Hepatic stellate cell (primary cell): ENCODE results near the gene SCAPER.
A peak's percentile ranks its signal among the peaks of the same experiment; 100 is the strongest.
"Not testable (repeated sequence)": the region's sequence is repeated elsewhere in the genome, so short reads cannot be mapped to it uniquely, and the experiment has no call there.

Experiments
- DNase-seq: peaks from one replicate; pipeline ENCODE4 v3.0.0; 2011; ENCODE audit warnings: low spot score

Gene SCAPER

GRCh38 chr15:76850367-76850766, 54.8 kb downstream of the SCAPER start:
- DNase-seq, result not testable (repeated sequence)

GRCh38 chr15:76846782-76847181, 58.4 kb downstream of the SCAPER start:
- no peak for DNase-seq

DNA sequence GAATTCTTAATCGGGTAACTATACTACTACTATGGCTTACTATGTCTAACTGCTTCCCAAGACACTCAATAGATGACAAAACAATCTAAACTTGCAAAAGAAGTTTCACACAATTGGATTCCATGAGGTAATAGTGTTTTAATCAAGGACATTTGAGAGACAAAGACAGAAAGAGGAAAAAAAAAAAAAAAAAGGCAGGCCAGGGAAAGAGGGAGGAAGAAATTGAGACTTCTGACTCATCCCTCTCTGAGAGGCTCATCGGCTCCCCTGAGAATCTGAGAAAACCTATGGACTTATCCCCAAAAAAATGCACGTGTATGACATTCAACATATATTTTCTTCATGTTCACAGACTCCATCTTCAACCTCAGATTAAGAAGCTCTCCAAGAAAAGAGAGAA, 61.0 kb downstream of the SCAPER start:
- DNase-seq, result no peak

- no peak for DNase-seq
Measured at GRCh38 chr15:76843269-76843668, 61.9 kb downstream of the SCAPER start.

GRCh38 chr15:76840830-76841460, 64.2 kb downstream of the SCAPER start:
- peak; percentile 4 for DNase-seq

- no peak for DNase-seq
Measured at GRCh38 chr15:76839173-76839572, 66.0 kb downstream of the SCAPER start.

GRCh38 chr15:76837474-76837873, 67.7 kb downstream of the SCAPER start:
- no peak for DNase-seq

DNA sequence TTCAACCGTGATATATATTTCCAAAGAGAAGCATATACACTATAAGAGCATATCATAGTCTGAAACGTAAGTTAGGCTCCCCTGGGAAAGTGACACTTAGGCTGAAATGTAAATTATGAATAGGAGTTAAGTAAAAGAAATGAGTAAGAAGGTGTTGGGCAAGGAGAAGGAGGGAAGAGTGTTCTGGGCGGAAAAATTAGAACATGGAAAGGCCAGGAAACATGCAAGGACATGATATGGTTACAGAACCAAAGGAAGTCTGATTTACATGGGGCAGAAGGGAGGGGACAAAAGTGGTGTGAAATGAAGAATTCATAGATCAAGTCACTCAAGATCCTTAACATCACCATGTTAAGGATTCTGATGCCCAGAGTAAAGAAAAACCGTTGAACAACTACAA, 75.2 kb downstream of the SCAPER start:
- DNase-seq, result no peak

DNA sequence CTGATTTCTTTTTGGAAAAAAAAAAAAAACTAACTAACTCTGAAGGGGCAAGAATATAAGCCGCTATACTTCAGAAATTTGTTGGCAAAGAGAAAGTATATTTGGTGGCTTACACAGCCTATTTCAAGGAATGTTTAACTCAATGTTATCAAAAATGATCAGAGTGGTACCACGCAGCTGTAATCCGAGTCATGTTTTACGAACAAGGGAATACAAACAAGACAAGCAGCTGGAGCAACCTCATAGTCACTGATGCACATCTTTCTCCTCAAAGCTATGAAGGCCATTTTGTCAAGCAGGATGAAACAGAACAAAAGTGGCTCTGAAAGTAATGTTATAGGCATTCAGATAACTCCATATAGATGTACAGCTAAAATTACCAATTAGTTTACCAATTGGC, 81.2 kb downstream of the SCAPER start:
- DNase-seq, result no peak

DNA sequence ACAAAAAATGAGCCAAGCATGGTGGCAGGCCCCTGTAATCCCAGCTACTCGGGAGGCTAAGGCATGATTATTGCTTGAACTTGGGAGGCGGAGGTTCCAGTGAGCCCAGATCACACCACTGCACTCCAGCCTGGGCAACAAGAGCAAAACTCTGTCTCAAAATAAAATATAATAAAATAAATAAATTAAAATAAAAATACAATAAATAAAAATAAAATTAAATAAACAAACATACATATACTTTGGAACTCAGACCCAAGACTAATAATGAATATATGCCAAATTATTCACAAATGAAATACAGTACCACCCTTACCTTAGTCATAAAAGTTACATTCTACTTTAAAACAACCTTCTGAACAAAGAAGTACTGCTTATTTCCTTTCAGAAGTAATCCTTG, 81.8 kb downstream of the SCAPER start:
- no peak for DNase-seq

- DNase-seq, result not testable (repeated sequence)
Measured at GRCh38 chr15:76818926-76819325, 86.2 kb downstream of the SCAPER start.

DNA sequence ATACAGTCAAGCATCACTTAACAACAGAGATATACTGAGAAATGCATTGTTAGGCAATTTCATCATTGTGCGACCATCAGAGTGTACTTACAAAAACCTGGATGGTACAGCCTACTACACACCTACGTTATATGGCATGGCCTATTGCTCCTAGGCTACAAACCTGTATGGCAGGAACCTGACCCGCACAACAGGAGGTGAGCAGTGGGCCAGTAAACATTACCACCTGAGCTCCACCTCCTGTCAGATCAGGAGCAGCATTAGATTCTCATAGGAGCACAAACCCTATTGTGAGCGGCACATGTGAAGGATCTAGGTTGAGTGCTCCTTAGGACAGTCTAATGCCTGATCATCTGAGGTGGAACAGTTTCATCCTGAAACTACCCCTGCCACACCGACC, 89.7 kb downstream of the SCAPER start:
- no peak for DNase-seq

DNA sequence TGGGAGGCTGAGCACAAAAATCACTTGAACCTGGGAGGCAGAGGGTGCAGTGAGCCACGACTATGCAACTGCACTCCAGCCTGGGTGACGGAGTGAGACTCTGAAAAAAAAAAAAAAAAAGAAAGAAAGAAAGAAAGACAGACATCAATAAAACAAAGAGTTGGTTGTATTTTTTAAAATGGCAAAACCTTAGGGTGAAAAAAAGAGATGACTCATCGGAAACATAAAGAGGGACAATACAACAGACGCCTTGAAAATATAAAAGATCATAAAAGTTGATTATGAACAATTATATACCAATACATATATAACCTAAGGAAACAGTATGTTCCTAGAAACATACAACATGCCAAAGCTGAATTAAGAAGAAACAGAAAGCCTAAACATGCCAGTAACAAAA, 92.8 kb downstream of the SCAPER start:
- DNase-seq, result no peak

DNA sequence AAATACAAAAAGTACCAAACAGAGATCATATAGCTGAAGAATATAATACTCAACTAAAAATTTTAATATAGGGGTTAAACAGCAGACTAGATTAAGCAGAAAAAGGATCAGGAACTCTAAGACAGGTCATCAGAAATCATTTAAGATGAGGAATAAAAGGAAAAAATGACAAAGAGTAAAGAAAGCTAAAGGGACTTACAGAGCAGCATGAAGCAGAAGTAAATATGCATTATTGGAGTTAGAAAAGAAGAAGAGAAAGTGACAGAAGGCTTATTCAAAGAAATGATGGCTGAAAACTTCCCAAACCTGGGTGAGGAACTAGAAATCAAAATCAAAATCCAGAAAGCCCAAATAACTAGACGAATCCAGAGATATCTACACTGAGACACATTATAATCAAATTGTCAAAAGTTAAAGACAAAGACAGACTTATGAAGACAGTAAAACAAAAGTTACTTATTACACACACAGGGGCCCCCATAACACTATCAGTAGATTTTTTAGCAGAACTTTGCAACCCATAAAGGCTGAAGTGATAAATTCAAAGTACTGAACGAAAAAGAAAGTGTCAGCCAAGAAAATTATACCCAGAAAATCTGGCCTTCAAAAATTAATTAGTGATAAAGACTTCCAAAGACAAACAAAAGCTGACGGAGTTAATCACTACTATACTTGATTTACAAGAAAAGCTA, 95.6 kb downstream of the SCAPER start:
- no peak for DNase-seq

DNA sequence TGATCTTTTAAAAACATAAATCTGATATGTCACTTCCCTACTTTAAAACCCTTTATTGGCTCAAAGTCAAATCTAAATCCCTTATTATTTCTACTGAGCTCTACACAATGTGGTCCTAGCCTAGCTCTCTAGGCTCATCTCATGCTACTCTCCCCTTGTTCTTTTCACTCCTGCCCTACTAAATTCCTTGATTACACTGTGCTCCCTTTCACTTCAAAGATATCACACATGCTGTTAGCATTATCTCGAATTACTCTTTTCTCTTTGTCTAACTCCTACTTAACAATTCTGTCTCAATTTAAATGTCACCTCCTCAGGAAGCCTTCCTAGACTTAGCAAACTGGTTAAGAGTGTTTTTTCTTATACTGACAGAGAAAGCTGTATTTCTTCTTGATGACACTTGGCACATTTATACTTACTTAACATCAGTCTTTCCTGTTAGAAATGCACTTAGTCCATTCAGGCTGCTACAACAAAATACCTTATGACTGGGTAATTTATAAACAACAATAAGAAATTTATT, 102.0 kb downstream of the SCAPER start:
- DNase-seq, result no peak

DNA sequence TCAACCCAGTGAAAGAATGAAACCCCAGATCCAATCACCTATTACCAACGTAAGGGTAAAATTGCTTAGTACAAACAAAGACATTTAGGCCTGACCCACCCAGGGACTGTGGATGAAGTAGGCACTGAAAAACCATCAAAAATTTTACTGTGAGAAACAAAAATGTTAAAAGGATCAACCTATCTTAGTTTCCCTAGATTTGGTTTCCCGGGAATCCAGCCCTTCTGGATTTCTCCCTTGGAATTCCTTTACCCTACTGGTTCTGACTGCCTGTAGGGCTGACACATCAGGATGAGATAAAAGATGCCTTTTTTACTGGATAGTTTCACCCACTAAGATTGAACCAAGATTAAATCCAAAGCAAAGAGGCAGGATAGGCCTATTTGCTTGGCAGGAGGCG, 102.7 kb downstream of the SCAPER start:
- DNase-seq, result no peak

- DNase-seq, result peak; percentile 22
Measured at GRCh38 chr15:76799760-76800159, 105.4 kb downstream of the SCAPER start.

- DNase-seq, result no peak
Measured at GRCh38 chr15:76795217-76795616, 109.9 kb downstream of the SCAPER start.

- DNase-seq, result no peak
Measured at GRCh38 chr15:76793162-76793561, 112.0 kb downstream of the SCAPER start.

DNA sequence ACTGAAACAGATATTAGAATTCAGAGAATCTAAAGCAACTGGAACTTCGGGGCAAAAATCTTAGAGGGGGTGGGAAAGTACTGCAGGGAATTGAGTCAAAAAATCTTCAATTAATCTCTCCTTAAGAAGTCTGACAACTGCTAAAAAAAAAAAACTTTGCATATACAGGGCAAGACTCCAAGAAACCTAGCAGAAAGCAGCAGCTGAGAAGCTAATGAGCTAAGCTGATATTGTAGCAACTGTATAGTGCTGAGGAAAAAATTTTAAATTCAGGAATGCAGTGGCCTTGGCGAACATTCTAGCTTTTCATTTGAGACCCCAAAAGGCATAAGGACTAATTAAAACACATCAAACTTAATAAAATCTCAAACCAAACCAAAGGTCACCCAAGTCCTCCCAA, 113.6 kb downstream of the SCAPER start:
- DNase-seq, result no peak

- DNase-seq, result no peak
Measured at GRCh38 chr15:76787273-76787672, 117.9 kb downstream of the SCAPER start.

- DNase-seq, result no peak
Measured at GRCh38 chr15:76776969-76777368, 128.2 kb downstream of the SCAPER start.

DNA sequence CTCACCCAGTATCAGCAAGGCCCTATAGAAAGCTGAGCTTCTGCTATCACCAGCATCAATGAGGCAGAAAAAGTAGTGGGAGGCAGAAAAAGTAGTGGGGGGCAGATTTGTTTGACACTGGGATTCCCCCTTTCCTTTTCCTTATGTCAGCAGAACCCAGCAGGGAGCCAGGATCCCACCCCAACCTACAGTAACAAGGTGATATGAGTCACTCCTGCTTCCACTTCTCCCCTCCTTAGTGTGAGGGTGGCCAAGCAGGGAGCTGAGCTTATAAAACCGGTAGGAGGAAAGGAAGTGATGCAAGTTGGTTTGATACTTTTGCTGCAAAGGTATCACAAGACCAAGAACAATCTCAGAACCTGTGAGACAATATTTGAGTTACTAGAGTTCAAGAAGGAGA, 128.7 kb downstream of the SCAPER start:
- DNase-seq, result no peak

- no peak for DNase-seq
Measured at GRCh38 chr15:76773234-76773633, 131.9 kb downstream of the SCAPER start.
